ENCODE results near the gene PALB2.
"Not testable (repeated sequence)": the region's sequence is repeated elsewhere in the genome, so short reads cannot be mapped to it uniquely, and the experiment has no call there.

PALB2 gene

DNA sequence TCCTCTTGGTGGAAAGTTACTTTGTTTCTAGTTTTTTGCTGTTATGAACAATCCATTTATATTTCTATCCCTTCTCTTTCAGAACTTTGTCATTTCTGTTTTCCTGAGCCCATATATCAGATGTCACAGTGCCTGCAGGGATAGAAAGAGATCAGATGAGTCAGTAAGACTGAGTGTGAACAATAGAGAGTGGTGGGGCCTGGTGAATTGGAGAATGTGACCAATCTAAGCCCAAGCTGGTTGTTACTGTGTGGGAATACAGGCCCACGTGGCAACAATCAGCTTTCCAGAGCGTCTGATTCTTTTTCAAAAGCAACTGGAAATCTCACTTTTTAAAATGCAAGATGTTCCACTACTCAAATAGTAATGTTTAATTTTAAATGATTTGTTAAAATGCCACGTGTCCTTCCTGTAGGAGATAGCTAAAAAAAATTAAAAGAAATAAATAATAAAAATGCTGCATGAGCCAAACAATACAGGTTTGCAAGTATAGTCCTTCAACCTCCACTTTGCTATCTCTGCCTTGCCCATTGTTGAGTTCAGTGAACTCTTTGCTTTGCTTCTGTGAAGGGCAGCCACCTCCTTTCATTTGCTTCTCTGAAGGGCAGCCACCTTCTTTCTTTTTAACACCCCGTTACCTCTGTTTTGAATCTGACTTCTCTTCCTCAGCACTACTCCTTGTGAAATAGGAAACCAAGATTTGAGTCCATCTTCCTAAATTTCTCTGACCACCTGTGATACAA is 9.7 kb upstream of the PALB2 start:
- peak; percentile 58 for DNase-seq (ENCODE audit: low read depth, low spot score)

DNA sequence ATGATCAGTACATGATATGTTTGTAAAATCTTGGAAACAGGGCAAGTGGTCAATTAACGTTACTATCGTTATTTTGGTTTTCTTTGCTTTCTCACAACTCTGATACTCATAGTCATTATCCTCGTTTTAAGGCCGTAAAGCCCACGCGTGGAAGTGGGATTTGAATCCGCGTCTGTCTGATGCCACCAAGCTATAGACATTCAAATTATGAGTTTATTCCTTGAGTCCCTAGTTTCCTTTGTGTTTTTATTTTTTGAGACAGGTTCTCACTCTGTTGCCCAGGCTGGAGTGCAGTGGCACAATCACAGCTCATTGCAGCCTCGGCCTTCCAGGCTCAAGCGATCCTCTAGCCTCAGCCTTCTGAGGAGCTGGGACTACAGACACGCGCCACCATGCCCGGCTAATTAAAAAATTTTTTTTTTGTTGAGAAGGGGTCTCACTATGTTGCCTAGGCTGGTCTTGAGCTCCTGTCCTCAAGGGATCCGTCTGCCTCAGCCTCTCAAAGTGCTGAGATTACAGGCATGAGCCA is 1.2 kb upstream of the PALB2 start:
- DNase-seq (ENCODE audit: low read depth, low spot score), result no peak

DNA sequence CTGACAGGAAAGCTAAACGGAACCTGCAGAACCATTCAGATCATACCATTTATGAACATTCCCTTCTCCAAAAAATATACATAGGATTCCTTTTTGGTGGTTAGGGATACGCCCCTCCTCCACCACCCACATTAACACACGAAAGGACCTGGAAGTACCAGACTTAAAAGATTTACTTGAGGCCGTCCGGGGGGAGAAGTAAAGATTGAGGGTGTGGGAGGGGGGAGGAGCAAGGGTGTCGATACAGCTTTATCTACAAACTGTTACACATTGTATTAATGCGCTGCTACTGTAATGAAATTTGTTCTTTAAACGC is 537 bp downstream of the PALB2 start:
- DNase-seq (ENCODE audit: low read depth, low spot score), result no peak

DNA sequence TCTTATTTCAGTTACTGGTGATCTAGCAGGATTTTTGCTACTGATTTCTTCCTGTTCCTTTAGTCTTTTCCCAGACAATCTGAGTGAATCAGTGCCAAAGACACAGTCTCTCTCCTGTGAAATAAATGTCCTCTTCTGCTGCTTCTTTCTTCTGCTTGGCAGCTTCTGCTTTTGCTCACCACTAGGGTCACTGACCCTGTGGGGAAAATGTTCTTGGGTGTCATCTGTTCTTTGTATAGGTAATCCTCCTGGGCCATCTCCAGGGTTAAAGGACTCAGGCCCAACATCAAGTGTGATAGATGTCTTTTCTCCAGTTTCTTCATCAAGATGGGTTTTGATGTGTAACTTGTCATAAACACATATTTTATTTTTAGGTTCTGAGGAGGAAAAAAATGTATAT is 5.2 kb downstream of the PALB2 start:
- no peak for DNase-seq (ENCODE audit: low read depth, low spot score)

DNA sequence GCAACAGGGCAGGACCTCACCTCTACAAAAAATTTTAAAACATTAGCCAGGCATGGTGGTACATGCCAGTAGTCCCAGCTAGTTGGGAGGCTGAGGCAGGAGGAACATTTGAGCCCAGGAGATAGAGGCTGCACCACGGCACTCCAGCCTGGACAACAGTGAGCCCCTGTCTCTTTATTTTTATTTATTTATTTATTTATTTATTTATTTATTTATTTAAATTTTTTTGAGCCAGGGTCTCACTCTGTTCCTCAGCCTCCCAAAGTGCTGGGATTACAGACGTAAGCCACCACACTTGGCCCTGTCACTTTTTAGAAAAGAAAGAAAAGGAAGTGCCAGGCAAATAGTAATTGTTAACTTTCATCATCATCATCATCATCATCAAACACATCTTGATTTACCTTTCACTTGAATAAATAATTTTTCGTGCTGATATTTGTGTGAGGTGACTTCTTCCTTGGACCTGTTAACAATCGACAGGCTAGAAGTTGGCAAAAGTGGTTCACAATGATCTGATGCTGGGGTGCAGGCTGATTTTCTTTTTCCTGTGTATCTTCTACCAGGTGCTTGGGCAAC is 6.6 kb downstream of the PALB2 start:
- DNase-seq (ENCODE audit: low read depth, low spot score), result no peak

DNA sequence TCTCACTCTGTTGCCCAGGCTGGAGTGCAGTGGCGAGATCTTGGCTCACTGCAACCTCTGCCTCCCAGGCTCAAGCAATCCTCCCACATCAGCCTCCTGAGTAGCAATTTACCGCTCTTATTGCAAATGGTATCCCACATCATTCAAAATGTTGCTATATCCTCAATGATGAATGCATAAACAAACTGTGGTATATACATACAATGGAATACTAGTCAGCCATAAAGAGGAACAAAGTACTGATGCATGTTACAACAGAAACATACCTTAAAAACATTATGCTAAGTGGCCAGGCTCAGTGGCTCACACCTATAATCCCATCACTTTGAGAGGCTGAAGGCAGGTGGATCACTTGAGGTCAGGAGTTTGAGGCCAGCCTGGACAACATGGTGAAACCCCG is 9.2 kb downstream of the PALB2 start:
- not testable (repeated sequence) for DNase-seq (ENCODE audit: low read depth, low spot score)

DNA sequence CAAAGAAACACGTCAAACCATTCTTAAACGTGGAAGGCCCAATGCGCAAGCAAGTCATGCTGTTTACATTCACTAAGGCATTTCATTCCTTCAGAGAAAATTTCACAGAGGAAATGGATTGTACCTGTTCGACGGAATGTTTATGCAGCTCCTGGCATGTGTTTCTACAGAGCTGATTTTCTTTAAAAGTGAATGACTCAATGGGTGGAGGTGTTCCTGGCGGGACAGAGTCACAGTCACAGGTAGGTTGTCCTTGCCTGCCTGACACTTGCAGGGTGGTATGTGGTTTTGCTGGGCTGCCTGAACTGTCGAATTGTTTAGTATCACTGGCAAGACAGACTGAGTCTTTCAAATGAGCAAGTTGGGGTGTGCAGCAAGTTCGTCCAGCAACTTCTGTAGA is 11.6 kb downstream of the PALB2 start:
- no peak for DNase-seq (ENCODE audit: low read depth, low spot score)

DNA sequence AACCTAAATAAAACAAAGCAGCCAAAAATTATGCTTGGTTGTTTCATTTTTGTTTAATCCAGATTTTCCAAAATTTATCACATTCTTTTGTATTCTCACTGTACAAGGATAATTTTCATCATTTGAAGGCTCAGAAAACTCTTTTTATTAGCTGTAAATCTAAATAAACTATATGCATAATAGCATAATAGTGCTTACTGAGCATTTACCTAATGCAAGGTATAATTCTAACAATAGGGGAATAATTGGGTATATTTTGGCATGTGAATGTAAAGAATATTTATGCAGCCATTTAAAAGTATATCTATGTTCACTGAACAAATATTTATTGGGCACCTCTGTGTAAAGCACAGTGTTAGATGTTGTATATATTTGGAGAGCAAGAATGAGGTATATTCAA is 17.0 kb downstream of the PALB2 start:
- DNase-seq (ENCODE audit: low read depth, low spot score), result no peak

DNA sequence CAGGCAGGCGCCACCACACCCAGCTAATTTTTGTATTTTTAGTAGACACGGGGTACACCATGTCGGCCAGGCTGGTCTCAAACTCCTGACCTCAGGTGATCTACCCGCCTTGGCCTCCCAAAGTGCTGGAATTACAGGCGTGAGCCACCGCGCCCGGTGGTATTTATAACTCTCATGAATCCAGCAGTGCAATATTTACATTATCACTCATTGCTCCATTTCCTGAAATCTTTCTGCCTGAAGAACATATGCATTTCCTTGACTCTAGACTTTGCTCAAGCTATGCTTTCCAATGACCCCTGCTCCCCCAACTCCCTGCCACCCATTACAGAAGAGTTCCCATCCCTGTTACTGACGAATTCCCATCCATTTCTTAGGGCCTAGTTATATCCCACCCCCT is 25.3 kb downstream of the PALB2 start:
- DNase-seq (ENCODE audit: low read depth, low spot score), result no peak

DNA sequence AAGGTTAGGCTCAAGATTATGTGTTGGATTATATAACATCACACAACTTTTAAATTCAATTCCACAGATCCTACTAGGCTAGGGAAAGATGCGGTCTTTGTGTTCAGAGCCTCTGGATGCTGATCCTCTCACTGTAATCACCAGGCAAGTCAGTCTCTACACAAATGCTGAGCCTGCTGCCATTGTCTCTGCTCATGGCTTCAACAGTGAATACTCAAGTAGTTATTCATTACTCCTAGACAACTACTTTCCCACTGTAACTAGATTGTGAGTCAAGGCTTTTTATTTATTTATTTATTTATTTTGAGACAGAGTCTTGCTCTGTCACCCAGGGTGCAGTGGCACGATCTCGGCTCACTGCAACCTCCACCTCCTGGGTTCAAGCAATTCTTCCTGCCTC is 29.2 kb downstream of the PALB2 start:
- no peak for DNase-seq (ENCODE audit: low read depth, low spot score)

DNA sequence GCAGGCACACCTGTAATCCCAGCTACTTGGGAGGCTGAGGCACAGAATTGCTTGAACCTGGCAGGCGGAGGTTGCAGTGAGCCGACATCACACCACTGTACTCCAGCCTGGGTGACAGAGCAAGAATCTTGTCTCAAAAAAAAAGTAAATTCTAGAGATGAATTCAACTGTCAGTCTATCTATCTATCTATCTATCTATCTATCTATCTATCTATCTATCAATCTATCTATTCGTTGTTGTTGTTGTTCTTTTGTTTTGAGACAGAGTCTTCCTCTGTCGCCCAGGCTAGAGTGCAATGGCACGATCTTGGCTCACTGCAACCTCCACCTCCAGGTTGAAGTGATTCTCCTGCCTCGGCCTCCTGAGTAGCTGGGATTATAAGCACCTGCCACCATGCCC is 30.2 kb downstream of the PALB2 start:
- DNase-seq (ENCODE audit: low read depth, low spot score), result not testable (repeated sequence)

DNA sequence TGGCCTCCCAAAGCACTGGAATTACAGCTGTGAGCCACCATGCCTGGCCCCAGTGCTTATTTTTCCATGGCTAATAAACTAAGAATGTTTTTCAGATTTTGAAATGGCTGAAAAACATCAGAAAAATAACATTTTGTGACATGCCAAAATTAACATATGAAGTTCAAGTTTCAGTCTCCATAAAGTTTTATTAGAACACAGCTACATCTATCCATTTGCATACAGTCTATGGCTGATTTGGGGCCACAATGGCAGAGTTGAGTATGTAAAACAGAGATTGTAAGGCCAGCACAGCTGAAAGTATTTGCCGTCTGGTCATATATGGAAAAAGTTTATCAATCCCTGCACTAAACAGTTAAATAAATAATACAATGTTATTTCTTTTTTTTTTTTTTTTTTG is 31.2 kb downstream of the PALB2 start:
- no peak for DNase-seq (ENCODE audit: low read depth, low spot score)

DNA sequence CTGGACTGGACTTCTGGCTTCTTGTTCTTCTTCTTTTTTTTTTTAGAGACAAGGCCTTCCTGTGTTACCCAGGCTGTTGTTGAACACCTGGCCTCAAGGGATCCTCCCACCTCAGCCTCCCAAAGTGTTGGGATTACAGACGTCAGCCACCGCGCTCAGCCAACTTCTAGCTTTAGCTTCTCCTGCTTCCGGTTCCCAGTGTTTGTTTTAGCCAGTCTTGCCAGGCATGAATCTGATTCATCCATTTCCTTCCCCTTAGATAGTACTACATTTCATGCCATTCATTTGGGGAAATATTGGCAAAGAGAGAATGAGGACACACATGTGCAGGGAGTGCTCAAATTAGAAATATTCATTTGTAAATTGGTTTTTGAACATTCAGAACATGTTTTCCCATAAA is 32.9 kb downstream of the PALB2 start:
- DNase-seq (ENCODE audit: low read depth, low spot score), result peak; percentile 20

DNA sequence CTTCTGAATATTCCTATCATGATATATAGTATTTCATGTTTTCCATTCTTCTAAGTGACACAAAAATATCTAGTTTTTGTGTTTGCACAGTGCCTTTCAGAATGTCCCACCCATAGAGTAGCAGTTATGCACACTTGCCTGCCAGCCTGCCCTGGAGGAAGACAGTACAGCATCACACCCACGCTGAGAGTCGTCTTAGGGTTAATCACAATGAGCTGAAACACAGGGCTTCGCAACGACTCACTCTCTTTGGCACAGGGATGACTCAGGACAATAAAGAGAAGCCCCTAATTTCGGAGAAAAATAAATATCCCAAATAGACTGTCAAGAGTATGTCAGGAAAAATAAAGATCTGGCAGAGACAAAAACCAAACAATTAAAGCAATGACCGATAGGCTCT is 33.4 kb downstream of the PALB2 start:
- no peak for DNase-seq (ENCODE audit: low read depth, low spot score)

DNA sequence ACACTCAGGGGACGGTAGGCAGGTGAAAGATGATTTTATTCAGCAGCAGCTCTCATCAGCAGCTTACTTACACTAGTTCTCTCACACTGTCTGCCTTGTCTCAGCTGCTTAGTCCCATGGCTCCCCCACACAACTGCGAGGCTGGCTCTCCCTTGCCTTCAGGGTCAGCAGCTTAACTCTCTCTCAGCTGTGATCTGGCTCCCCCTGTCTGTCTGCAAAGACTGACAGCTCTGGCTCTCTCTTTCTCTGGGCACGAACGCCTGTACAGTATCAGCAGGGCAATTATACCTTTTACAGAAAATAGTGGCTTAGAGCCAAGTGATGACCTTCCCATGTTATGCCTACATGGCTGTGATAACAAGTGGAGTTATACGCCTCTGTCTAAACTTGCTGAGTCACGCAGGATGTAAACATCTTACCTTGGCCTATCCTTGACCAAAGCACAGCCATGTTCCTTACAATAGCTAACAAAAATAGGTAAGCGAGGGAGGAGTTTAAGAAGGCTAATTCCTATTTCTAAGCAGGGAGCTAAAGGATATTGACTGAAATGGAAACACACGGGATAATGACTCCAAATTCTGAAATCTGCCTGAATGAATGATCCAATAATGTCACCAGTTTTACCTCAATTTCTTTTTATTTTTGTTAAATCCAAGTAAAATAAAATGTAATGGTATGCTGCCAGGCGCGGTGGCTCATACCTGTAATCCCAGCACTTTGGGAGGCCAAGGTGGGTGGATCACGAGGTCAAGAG is 43.9 kb downstream of the PALB2 start:
- DNase-seq (ENCODE audit: low read depth, low spot score), result no peak

DNA sequence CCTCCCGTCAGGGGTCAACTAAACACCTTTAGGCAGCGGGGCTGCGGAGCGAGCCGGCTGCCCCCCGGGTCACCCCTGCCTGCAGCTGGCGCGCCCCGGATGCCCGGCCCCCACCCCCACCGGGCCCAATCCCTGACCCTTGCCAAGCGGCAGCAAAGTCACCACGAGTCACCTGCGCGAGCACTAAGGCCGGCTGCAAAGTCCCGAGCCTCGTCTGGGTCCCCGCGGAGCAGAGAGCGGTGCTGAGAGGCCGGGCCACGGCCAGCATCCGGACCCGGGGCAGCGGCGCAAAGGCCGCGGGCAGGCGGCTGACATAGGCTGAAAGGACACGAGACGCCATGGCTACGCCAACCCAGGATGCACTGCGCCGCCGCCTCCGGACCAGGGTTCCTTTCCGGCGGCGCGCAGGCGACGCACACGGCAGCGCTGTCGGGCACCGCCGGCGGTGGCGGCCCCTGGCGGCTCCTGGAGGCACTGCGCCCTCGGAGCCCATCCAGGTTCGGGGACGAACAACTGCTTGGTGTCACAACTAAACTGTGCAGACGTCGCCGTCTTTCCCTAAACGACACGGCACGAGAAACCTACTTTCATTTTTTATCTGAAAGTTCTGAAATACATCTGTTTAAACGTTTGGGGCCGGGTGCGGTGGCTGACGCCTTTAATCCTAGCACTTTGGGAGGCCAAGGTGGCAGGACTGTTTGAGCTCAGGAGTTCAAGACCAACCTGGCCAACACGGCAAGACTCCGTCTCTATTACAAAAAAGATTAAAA is 45.0 kb downstream of the PALB2 start, which contains the start of gene NDUFAB1:
Gene NDUFAB1 (minus strand): TSS at position 366 of the 770 bp plus-strand sequence. CDS start 26 bp downstream, at position 340.
- peak; percentile 97 for DNase-seq (ENCODE audit: low read depth, low spot score)

DNA sequence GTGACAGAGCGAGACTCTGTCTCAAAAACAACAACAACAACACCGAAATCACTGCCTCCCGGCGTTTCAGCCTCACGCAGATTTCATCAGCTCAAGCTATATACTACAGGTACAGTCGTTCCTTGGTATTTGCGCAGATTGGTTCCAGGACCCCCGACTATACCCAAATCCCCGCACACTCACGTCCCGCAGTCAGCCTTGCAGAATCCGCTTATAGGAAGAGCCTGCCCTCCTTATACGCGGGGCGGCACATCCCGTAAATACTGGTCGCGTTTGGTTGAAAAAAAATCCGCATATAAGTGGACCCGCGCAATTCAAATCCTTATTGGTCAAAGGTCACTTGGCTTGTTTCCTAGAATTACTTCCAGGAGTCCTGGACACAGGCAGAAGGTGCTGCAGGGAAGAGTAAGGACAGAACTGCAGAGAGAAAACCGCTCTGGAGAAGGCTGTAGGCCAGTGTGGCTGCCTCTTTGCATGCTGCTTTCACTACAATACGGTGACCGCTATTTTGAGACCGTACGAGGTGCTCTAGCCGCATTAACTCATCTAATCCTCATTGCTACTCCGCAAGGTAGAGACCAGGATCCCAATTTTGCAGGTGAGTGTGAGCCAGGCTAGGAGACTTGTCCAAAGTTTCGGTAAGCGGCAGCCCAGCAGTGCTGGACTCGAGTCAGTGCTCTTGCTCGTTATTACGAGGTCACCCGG is 45.7 kb downstream of the PALB2 start:
- DNase-seq (ENCODE audit: low read depth, low spot score), result peak; percentile 24

DNA sequence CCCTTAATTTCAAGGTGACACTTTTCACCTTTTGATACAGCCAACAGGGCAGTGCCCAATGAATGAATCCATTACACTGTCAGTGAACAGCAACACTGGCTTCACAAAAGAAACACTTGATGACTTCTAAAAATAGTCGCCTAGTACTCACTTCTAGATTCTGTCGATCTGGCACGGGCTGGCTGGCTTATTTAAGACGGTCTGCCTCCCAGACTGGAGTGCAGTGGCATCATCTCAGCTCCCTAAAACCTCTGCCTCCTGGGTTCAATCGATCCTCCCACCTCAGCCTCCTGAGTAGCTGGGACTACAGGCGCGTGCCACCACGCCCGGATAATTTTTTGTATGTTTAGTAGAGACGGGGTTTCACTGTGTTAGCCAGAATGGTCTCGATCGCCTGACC is 46.9 kb downstream of the PALB2 start:
- no peak for DNase-seq (ENCODE audit: low read depth, low spot score)

DNA sequence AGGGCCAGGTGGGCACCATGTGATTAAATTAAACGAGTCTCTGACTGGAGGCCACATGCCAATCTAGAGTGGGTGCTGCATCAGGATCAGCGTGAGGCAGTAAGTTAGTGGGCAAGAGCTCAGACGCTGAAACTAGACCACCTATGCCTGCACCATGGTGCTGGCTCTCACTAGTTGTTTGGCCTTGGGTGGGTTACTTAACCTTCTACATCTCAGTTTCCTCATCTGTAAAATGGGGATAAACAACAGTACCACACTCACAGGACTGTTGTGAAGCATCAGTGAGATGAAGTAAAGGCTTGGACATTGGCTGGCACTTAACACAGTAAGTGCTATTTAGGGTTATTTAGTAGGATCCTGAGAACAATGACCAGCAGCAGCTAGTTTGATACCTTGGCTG is 50.9 kb downstream of the PALB2 start:
- no peak for DNase-seq (ENCODE audit: low read depth, low spot score)

DNA sequence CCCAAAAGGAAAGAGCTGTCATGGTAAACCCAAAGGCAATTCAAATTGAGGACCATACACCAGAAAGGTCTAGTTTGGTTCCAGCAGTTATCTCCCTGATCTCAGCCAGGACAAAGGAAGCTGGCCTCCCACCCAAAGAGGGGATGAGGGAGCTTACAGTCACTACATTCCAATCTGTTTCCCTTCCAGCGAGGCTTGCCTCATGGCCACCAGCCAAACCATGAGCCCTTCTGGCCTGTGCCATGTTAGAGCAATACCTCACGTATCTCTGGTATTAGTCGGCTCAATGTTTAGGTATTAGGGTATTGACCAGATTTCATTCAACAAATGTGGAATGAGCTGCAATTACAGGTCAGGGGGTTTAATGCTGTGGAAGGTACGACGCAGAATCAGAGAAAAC is 53.4 kb downstream of the PALB2 start:
- DNase-seq (ENCODE audit: low read depth, low spot score), result peak; percentile 96
